ENCODE results near the gene ASMTL.

DNA sequence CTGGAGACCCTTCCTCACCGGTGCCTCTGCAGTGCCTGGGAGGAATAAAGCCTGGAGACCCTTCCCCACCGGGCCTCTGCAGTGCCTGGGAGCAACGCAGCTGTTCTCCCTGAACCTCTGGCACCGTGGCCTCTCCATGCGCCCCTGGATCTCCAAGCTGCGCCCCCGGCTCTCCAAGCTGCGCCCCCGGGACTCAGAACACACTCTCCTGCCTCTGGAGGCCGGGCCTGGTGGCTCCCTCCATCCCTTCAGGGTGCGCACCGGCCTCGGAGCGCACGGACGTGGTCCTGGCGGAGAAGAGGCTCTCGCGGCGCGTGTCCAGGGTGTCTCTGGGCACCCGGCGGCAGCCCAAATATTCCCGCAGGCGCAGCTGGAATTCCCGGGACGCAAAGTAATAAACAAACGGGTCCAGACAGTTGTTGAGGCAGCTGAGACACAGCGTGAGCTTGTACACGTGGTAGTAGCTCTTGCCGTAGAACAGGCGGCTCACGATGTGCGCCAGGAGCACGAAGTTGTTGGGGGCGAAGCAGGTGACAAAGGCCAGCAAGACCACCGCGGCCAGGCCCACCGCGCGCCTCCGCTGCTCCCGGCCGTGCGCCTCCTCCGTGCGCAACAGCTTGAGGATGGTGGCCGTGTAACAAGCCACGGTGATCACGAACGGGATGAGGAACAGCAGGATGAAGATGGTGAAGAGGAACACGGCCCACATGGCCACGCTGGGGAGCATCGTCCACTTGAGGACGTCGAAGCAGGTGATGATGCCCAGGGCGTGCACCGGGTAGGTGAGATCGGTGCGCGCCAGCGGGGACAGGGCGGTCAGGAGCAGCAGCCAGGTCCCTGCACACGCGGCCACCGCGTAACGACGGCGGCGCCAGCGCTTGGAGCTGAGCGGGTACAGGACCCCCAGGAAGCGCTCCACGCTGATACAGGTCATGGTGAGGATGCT lies 12.8 kb upstream of the ASMTL start:
- TF ChIP-seq POLR2A (IDR thresholded peaks at IDR 0.05) (no peak), POLR2AphosphoS5 (IDR thresholded peaks at IDR 0.05) (peak in 2 of 3 donors; percentile 21 to 42)
- TF ChIP-seq, protein P1, sequence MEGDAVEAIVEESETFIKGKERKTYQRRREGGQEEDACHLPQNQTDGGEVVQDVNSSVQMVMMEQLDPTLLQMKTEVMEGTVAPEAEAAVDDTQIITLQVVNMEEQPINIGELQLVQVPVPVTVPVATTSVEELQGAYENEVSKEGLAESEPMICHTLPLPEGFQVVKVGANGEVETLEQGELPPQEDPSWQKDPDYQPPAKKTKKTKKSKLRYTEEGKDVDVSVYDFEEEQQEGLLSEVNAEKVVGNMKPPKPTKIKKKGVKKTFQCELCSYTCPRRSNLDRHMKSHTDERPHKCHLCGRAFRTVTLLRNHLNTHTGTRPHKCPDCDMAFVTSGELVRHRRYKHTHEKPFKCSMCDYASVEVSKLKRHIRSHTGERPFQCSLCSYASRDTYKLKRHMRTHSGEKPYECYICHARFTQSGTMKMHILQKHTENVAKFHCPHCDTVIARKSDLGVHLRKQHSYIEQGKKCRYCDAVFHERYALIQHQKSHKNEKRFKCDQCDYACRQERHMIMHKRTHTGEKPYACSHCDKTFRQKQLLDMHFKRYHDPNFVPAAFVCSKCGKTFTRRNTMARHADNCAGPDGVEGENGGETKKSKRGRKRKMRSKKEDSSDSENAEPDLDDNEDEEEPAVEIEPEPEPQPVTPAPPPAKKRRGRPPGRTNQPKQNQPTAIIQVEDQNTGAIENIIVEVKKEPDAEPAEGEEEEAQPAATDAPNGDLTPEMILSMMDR (IDR thresholded peaks at IDR 0.05 in 8 of 11, conservative IDR thresholded peaks at IDR 0.05 in 3 of 11) = no peak
